Measurements from ENCODE around the gene KAT2A.
"Not testable (repeated sequence)": the region's sequence is repeated elsewhere in the genome, so short reads cannot be mapped to it uniquely, and the experiment has no call there.

KAT2A gene

DNA sequence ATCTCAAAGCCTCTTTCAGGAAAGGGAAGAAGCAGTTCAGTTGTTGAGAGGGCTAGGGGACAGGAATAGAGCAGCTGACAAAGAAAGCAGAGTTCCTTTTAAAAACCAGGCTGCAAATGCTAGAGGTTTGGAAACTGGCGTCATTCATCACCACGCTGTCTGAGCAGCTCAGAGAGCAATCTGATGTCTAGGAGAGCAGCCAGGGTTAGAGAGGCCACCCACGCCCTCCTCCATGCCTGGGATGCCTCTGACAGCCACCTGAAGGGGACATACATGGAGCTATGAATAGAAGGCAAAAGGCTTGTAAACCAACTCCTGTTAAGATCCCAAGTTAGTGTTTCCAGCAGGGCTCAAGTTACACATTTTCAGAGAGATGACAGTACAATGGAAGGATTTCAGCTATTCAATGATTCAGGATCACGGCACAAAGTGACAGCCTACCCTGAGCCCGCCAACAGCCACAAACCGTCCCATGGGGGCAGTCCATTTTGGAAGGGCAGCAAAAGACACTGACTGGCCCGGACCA, 21.3 kb upstream of the KAT2A start (continued):
- TF ChIP-seq, protein P1, sequence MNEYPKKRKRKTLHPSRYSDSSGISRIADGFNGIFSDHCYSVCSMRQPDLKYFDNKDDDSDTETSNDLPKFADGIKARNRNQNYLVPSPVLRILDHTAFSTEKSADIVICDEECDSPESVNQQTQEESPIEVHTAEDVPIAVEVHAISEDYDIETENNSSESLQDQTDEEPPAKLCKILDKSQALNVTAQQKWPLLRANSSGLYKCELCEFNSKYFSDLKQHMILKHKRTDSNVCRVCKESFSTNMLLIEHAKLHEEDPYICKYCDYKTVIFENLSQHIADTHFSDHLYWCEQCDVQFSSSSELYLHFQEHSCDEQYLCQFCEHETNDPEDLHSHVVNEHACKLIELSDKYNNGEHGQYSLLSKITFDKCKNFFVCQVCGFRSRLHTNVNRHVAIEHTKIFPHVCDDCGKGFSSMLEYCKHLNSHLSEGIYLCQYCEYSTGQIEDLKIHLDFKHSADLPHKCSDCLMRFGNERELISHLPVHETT (tag by site-specific recombination; IDR thresholded peaks at IDR 0.05) = no peak
- TF ChIP-seq ZFHX2 (tag by site-specific recombination; conservative IDR thresholded peaks at IDR 0.05) (peak; percentile 79), ZNF707 (tag by site-specific recombination; IDR thresholded peaks at IDR 0.05) (no peak), ZNF174 (tag by site-specific recombination; IDR thresholded peaks at IDR 0.05) (no peak), YY2 (tag by site-specific recombination; IDR thresholded peaks at IDR 0.05) (no peak)
- TF ChIP-seq, protein P2, sequence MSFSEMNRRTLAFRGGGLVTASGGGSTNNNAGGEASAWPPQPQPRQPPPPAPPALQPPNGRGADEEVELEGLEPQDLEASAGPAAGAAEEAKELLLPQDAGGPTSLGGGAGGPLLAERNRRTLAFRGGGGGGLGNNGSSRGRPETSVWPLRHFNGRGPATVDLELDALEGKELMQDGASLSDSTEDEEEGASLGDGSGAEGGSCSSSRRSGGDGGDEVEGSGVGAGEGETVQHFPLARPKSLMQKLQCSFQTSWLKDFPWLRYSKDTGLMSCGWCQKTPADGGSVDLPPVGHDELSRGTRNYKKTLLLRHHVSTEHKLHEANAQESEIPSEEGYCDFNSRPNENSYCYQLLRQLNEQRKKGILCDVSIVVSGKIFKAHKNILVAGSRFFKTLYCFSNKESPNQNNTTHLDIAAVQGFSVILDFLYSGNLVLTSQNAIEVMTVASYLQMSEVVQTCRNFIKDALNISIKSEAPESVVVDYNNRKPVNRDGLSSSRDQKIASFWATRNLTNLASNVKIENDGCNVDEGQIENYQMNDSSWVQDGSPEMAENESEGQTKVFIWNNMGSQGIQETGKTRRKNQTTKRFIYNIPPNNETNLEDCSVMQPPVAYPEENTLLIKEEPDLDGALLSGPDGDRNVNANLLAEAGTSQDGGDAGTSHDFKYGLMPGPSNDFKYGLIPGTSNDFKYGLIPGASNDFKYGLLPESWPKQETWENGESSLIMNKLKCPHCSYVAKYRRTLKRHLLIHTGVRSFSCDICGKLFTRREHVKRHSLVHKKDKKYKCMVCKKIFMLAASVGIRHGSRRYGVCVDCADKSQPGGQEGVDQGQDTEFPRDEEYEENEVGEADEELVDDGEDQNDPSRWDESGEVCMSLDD (tag by site-specific recombination; IDR thresholded peaks at IDR 0.05) = no peak

DNA sequence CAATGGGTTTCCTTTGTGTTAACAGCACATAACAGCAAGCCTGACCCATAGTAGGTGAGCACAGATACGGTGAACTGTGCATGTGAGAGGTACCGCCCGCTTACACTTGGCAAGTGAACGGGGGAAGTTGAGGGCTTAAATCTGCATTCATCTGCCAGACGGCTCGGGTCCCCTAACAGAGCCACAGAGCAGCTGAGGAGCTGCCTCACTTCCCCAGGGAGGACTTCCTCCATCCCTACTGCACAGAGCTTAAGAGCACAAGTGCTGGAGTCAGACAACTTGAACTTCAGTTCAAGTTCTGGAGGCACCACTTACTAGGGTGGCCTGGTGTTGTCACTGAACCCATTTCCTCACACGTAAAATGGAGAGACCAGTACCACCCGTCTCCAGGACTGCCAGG, 20.2 kb upstream of the KAT2A start:
- Histone ChIP-seq H3K4me3 (ENCODE audit: low read depth, low read length) (no peak overlapping the region), H3K9me3 (ENCODE audit: control insufficient read depth, insufficient read depth, low read depth, low read length) (no peaks in the 10 kb centered on the region), H3K27ac (ENCODE audit: extremely low read depth, low read depth, low read length) (0 out of 2 replicates have a peak overlapping the region, but pooled peaks have one; percentile 24), H3K36me3 (ENCODE audit: control insufficient read depth in 2 of 2, insufficient read depth in 1 of 2, low read length in 2 of 2) (peaks cover 17 to 47% of the 10 kb centered on the region in 2 experiments), H3K4me1 (ENCODE audit: control insufficient read depth, insufficient read depth, low read length) (peaks cover 12% of the 10 kb centered on the region)
- TF ChIP-seq ZNF664 (tag by site-specific recombination; IDR thresholded peaks at IDR 0.05) (no peak), ZNF596 (tag by site-specific recombination; IDR thresholded peaks at IDR 0.05) (no peak), ZNF394 (tag by site-specific recombination; IDR thresholded peaks at IDR 0.05; ENCODE audit: borderline replicate concordance) (no peak), ZNF830 (tag by site-specific recombination; IDR thresholded peaks at IDR 0.05; ENCODE audit: low read depth) (no peak), ZNF121 (tag by site-specific recombination; IDR thresholded peaks at IDR 0.05) (no peak), ZNF184 (tag by site-specific recombination; IDR thresholded peaks at IDR 0.05) (no peak), ZNF423 (tag by site-specific recombination; IDR thresholded peaks at IDR 0.05) (no peak), PRDM1 (tag by site-specific recombination; IDR thresholded peaks at IDR 0.05) (no peak), ZBTB8A (tag by site-specific recombination; IDR thresholded peaks at IDR 0.05) (no peak), SP2 (tag by site-specific recombination; IDR thresholded peaks at IDR 0.05) (no peak), ZNF157 (tag by site-specific recombination; IDR thresholded peaks at IDR 0.05) (no peak), ZNF623 (tag by site-specific recombination; IDR thresholded peaks at IDR 0.05) (no peak), ZNF174 (tag by site-specific recombination; IDR thresholded peaks at IDR 0.05) (no peak), ZNF530 (tag by site-specific recombination; IDR thresholded peaks at IDR 0.05; ENCODE audit: low read depth) (no peak), ZNF274 (IDR thresholded peaks at IDR 0.05; ENCODE audit: low read length) (no peak), ZNF274 (tag by site-specific recombination; IDR thresholded peaks at IDR 0.05; ENCODE audit: borderline replicate concordance) (no peak), KLF10 (tag by site-specific recombination; IDR thresholded peaks at IDR 0.05) (no peak)
- TF ChIP-seq, protein P3, sequence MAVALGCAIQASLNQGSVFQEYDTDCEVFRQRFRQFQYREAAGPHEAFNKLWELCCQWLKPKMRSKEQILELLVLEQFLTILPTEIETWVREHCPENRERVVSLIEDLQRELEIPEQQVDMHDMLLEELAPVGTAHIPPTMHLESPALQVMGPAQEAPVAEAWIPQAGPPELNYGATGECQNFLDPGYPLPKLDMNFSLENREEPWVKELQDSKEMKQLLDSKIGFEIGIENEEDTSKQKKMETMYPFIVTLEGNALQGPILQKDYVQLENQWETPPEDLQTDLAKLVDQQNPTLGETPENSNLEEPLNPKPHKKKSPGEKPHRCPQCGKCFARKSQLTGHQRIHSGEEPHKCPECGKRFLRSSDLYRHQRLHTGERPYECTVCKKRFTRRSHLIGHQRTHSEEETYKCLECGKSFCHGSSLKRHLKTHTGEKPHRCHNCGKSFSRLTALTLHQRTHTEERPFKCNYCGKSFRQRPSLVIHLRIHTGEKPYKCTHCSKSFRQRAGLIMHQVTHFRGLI (tag by site-specific recombination; IDR thresholded peaks at IDR 0.05) = no peak
- TF ChIP-seq, protein P4, sequence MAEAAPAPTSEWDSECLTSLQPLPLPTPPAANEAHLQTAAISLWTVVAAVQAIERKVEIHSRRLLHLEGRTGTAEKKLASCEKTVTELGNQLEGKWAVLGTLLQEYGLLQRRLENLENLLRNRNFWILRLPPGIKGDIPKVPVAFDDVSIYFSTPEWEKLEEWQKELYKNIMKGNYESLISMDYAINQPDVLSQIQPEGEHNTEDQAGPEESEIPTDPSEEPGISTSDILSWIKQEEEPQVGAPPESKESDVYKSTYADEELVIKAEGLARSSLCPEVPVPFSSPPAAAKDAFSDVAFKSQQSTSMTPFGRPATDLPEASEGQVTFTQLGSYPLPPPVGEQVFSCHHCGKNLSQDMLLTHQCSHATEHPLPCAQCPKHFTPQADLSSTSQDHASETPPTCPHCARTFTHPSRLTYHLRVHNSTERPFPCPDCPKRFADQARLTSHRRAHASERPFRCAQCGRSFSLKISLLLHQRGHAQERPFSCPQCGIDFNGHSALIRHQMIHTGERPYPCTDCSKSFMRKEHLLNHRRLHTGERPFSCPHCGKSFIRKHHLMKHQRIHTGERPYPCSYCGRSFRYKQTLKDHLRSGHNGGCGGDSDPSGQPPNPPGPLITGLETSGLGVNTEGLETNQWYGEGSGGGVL (tag by site-specific recombination; IDR thresholded peaks at IDR 0.05) = no peak
- TF ChIP-seq, protein P5, sequence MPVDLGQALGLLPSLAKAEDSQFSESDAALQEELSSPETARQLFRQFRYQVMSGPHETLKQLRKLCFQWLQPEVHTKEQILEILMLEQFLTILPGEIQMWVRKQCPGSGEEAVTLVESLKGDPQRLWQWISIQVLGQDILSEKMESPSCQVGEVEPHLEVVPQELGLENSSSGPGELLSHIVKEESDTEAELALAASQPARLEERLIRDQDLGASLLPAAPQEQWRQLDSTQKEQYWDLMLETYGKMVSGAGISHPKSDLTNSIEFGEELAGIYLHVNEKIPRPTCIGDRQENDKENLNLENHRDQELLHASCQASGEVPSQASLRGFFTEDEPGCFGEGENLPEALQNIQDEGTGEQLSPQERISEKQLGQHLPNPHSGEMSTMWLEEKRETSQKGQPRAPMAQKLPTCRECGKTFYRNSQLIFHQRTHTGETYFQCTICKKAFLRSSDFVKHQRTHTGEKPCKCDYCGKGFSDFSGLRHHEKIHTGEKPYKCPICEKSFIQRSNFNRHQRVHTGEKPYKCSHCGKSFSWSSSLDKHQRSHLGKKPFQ (tag by site-specific recombination; IDR thresholded peaks at IDR 0.05) = no peak
- ChIA-PET POLR2A (no interaction called here), CTCF (no interaction called here)

DNA sequence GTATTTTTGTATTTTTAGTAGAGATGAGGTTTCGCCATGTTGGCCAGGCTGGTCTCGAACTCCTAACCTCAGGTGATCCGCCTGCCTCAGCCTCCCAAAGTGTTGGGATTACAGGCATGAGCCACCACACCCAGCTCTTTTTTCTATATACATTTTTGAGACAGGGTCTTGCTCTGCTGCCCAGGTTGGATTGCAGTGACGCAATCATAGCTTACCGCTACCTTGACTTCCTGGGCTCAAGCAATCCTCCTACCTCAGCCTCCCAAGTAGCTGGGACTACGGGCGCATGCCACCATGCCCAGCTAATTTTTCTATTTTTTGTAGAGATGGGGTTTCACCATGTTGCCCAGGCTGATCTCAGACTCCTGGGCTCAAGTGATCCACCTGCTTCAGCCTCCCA, 19.5 kb upstream of the KAT2A start:
- H3K27ac ChIP-seq (ENCODE audit: extremely low read depth, low read depth, low read length); H3K4me3 ChIP-seq (ENCODE audit: low read depth, low read length); H3K9me3 ChIP-seq (ENCODE audit: control insufficient read depth, insufficient read depth, low read depth, low read length); POLR2A ChIA-PET: not testable (repeated sequence)
- Histone ChIP-seq H3K36me3 (ENCODE audit: control insufficient read depth in 2 of 2, insufficient read depth in 1 of 2, low read length in 2 of 2) (peaks cover 14 to 45% of the 10 kb centered on the region in 2 experiments), H3K4me1 (ENCODE audit: control insufficient read depth, insufficient read depth, low read length) (peaks cover 17% of the 10 kb centered on the region)
- CTCF ChIA-PET = interaction anchor here (0.9 kb wide), 1 partner anchor 55 kb away, joined by 4 read pairs; no protein-coding TSS in a partner anchor
